ENCODE data around the gene BCL7C. TPM values are rescaled to one million over a fixed set of nuclear protein-coding genes. Genes with fewer than 3 reads are reported as not detected.
A peak's percentile ranks its signal among the peaks of the same experiment; 100 is the strongest.

BCL7C gene
- total RNA-seq, 1 donor from 2014 or later, result 53.9 TPM

GRCh38 chr16:30900588-30900987 is 6.7 kb upstream of the BCL7C start:
- Mint-ChIP-seq H3K27me3 (ENCODE audit: unreplicated experiment) (peaks cover 11% of the 10 kb centered on the region), H3K4me3 (ENCODE audit: unreplicated experiment) (no peak overlapping the region), H3K27ac (ENCODE audit: unreplicated experiment) (no peak overlapping the region), H3K36me3 (ENCODE audit: low read depth, unreplicated experiment) (peaks cover 3% of the 10 kb centered on the region), H3K9me3 (ENCODE audit: unreplicated experiment) (no peaks in the 10 kb centered on the region), H3K4me1 (ENCODE audit: unreplicated experiment) (peaks cover 39% of the 10 kb centered on the region)
- DNase-seq (ENCODE audit: low spot score), result no peak
- TF ChIP-seq CTCF (IDR thresholded peaks at IDR 0.05; ENCODE audit: unreplicated experiment), result no peak

- H3K4me1 Mint-ChIP-seq (ENCODE audit: unreplicated experiment), result peaks cover 43% of the 10 kb centered on the region
- no peak for DNase-seq (ENCODE audit: low spot score)
- peaks cover 15% of the 10 kb centered on the region for H3K27me3 Mint-ChIP-seq (ENCODE audit: unreplicated experiment)
- no peaks in the 10 kb centered on the region for H3K9me3 Mint-ChIP-seq (ENCODE audit: unreplicated experiment)
- H3K27ac Mint-ChIP-seq (ENCODE audit: unreplicated experiment), result no peak overlapping the region
- no peak overlapping the region for H3K4me3 Mint-ChIP-seq (ENCODE audit: unreplicated experiment)
- H3K36me3 Mint-ChIP-seq (ENCODE audit: low read depth, unreplicated experiment), result peaks cover 8% of the 10 kb centered on the region
- TF ChIP-seq CTCF (IDR thresholded peaks at IDR 0.05; ENCODE audit: unreplicated experiment), result no peak
These were observed 5.9 kb upstream of the BCL7C start for GRCh38 chr16:30899794-30900193.

GRCh38 chr16:30896889-30897733 is 3.2 kb upstream of the BCL7C start:
- H3K9me3 Mint-ChIP-seq (ENCODE audit: unreplicated experiment), result no peaks in the 10 kb centered on the region
- TF ChIP-seq CTCF (IDR thresholded peaks at IDR 0.05; ENCODE audit: unreplicated experiment), result no peak
- peaks cover 34% of the 10 kb centered on the region for H3K4me1 Mint-ChIP-seq (ENCODE audit: unreplicated experiment)
- H3K4me3 Mint-ChIP-seq (ENCODE audit: unreplicated experiment), result peak overlapping the region; percentile 92
- peaks cover 11% of the 10 kb centered on the region for H3K36me3 Mint-ChIP-seq (ENCODE audit: low read depth, unreplicated experiment)
- peaks cover 20% of the 10 kb centered on the region for H3K27me3 Mint-ChIP-seq (ENCODE audit: unreplicated experiment)
- H3K27ac Mint-ChIP-seq (ENCODE audit: unreplicated experiment), result peak overlapping the region; percentile 97
- DNase-seq (ENCODE audit: low spot score), result peak; percentile 85

- Mint-ChIP-seq H3K4me1 (ENCODE audit: unreplicated experiment) (peaks cover 34% of the 10 kb centered on the region), H3K9me3 (ENCODE audit: unreplicated experiment) (no peaks in the 10 kb centered on the region), H3K36me3 (ENCODE audit: low read depth, unreplicated experiment) (peaks cover 14% of the 10 kb centered on the region), H3K27me3 (ENCODE audit: unreplicated experiment) (peaks cover 23% of the 10 kb centered on the region), H3K4me3 (ENCODE audit: unreplicated experiment) (peak within 1 kb of the TSS; percentile 92), H3K27ac (ENCODE audit: unreplicated experiment) (peak within 1 kb of the TSS; percentile 97)
- no peak for TF ChIP-seq CTCF (IDR thresholded peaks at IDR 0.05; ENCODE audit: unreplicated experiment)
- DNase-seq (ENCODE audit: low spot score), result peak; percentile 66
These were observed 2.5 kb upstream of the BCL7C start, which contains the start of gene CTF1 for GRCh38 chr16:30896261-30896888. Gene CTF1, plus strand, starts transcription at chr16:30896614. Its CDS starts 30 bp downstream, at chr16:30896644.
